Activated CD4-positive, alpha-beta T cell treated with anti-CD3 and anti-CD28 coated beads, Interleukin-2, amount 50 U/mL, for 1 hour (primary cell): ENCODE measurements around the gene CAP1.

Experiments
- DNase-seq: peaks from one replicate; pipeline ENCODE4 v3.0.0-alpha.2; 2020

CAP1 gene

GRCh38 chr1:40059338-40059959, 18.9 kb downstream of the CAP1 start:
- DNase-seq = no peak

GRCh38 chr1:40059960-40060750, 19.6 kb downstream of the CAP1 start:
- DNase-seq = no peak

DNA sequence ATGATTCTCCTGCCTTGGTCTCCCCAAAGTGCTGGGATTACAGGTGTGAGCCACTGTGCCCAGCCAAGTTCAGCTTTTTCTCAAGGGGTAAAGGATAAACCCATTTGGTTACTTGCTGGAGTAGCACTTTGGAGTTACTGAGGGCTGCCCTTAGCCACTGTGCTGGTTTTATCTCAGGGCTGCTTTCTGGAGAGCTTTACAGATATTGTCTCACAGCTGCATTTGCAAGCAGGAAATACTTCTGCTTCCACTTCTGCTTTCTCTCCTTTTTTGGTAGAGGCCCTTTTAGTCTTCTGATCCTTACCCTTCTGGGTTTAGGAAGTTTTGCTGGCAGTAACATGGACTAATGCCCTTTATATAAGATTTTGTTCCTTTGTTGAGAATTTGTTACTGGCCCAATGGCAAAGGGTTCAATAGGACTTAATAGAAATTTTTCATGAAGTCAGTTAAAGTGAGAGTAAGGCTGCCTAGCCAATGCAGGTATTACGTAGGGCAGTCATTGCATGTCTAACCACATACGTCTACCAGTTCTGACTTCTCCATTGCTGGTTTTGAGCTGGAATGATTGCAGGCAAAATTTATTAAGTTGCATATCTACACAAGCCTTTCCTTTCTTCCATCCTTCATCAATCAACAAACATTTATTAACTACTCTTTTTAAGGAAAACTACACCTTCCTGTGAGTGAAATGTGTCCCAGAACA, 24.4 kb downstream of the CAP1 start:
- no peak for DNase-seq

DNA sequence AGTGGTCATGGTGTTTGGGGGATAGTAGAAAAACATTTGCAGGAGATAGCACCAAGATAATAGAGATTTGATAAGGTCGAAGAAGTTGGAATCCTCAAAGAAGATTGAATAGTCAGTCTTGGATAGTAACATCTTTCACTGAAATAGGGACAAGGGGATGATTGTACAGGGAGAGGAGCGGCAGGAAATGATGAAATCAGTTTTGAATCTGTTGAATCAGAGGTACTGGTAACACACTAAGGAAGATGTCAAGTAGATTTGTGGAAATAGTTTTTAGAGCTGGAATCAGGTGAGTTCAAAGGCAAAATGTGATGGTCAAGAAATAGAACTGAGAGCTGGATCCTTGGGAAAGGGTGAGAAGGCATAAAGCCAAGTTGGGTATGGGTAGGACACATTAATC, 26.5 kb downstream of the CAP1 start:
- DNase-seq = no peak

GRCh38 chr1:40067851-40068250, 27.3 kb downstream of the CAP1 start:
- no peak for DNase-seq

DNA sequence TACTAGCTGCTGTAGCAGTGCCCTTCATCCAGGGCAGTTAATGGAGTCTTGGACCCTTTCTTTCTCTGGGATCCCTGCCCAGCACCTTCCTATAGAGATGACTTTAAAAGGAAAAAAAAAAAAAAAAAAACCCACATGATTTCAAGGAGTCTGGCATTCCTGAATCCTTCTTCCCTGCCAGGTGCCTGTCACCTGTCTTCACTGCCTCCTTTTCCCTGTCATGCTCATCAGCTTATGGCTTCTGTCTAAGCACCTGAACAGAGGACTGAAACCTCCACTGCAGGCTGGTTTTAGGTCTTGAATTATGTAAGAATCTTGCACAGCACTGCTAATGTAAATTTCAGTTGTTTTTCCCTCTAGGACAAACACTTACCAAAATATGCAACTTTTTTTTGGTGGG, 31.6 kb downstream of the CAP1 start:
- no peak for DNase-seq

DNA sequence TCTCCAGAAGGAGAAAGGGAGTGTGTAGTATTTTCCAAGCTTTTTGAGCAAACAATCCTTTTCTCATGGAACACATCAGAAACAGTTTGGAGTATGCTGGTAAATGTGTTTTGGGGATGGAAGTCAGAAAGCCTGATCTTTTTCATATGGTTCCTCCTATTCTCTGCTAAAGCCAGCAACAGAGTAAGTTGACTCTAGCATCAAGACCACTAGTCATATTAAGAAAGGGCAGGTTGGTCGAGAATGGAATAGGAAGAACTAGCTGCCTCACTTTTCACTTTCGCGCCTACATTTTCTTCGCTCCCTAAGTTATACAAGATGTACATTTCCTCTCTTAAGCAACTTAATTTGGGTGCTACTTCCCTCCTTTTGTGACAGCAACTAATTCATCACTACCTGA, 32.5 kb downstream of the CAP1 start:
- DNase-seq = no peak

DNA sequence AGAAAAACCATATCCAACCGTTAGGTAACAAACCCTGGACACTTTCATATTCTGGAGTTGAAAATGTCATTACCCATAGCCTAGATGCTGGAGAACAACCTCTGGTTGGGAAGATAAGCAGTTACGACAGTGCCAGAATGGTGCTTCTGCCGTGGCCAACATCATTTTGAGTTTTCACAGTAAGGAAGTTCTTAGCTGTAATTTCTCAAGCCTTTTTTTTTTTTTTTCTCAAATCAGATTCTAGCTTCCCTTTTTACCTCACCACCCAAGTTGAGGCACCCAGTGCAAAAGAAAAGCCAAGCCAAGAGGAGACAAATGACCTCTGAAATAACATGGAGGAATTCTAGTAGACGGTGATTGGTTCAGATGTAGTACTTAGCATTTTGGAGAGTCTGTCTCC, 34.7 kb downstream of the CAP1 start:
- DNase-seq = no peak

- DNase-seq = no peak
Observed at GRCh38 chr1:40076895-40077312, 36.4 kb downstream of the CAP1 start.

DNA sequence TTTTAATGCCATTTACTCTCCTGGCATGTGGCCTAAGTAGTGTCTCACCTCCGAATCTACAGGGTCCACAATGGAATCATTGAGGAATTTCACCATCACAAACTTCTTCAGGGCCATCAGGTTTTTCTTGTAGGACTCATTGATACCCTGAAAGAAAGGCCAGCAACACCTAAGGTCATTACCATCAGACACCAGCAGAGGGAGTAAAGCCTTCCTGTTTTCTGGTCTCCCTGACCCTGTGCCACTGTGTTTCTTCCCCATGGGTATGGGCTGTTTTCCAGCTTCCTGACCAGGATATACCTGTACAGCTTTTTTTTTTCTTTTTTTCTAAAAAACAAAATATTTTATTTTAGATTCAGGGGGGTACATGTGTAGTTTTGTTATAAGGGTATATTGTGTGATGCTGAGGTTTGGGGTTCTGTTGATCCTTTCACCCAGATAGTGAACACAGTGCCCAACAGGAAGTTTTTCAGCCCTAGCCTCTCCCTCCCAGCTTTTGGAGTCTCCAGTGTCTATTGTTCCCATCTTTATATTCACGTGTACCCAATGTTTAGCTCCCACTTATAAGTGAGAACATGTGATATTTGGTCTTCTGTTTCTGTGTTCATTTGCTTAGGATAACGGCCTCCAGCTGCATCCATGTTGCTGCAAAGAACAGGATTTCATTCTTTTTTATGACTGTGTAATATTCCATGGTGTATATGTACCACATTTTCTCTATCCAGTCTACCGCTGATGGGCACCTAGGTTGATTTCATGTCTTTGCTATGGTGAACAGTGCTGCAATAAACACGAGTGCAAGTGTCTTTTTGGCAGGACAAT, 38.2 kb downstream of the CAP1 start:
- peak; percentile 38 for DNase-seq

DNA sequence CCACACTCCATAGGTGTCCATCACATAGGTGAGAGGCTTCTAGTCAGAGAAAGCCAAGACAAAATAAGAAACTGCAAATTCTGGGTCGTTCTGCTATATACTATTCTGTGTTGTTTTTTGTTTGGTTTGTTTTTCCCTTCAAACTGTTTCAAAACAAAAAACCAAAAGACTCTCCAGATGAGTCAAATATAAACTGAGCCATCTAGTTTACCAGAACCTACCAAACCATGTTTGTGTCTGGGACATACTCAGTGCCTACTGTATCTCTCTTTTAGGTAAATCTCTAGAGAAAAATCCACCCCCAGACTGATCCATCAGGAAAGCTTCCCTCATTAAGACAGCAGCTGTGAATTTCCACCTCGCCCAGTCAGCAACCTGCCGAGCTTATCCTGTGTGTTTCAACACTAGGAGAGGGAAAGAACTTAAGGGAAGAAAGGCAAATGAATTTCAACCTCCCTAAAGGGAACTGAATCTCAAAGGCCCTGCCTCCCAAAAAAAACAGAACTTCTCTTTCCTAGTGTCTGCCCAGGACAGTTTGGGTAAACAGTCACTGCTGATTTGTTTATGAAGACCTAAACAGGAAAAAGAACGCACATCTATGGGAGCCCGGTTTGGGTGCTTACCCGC, 39.4 kb downstream of the CAP1 start:
- no peak for DNase-seq

DNA sequence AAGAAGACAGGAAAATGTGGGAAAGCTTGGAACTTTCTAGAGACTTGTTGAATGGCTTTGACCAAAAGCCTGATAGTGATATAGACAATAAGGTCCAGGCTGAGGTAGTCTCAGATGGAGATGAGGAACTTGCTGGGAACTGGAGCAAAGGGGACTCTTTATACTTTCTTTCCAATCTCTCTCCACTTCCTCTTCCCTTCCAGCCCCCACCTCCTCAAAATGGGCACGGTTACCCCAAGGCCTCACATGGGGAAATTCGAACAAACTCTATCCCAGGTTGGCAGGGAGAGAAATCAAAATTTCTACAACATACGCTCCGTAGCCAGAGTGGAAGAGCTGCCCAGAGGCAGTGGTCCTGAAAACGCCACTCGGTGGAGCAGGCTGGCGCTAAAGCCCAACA, 41.3 kb downstream of the CAP1 start:
- DNase-seq = no peak

GRCh38 chr1:40084750-40085149, 44.2 kb downstream of the CAP1 start:
- peak; percentile 28 for DNase-seq

GRCh38 chr1:40090652-40091355, 50.3 kb downstream of the CAP1 start:
- DNase-seq = no peak

DNA sequence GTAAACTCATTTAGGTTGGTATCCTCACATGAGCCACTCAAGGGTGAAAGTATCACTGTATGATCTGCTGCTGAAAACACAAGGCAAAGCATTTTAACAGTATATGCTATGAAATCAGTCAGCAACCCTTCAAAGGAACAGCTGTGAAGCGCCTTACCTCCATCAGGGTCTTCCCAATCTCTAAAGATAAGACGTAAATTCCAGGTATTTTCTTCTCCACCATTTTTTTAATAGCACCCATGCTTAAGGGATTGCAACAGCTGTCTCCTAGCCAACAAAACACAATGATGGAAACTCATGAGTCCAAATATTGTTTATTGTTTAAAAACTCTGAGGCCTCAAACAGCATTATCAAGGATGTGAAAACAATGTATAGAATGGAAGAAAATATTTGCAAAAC, 51.7 kb downstream of the CAP1 start:
- DNase-seq = no peak

GRCh38 chr1:40092706-40093639, 52.4 kb downstream of the CAP1 start:
- no peak for DNase-seq

DNA sequence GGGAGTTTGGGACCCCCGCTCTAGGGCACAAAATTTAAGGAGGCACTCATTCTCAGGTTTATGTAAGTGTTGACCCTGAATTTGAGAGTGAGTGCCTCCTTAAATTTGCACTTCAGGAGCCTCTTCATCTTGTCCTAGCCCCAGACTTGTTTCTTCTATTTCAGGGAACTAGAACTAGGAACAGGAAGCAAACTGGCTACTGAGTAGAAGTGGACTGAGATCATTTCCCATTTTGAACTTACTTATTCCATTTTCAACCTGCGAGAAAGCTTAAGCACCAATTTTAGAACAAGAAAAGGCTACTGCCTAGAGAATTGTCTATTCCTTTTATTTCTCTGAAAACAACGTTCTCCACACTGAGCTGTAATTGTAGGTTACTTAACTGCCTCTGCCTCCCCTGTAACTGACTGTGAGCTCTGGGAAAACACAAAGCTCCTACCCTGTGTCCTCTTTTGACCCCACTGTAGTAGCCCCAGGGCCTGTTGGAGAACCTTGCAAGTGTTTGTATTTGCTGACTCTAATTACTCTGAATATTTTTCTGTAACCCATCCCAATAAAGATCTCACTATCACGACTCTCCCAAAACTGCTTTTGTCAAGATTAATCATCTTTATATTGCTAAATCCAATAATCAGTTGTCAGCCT, 54.1 kb downstream of the CAP1 start:
- DNase-seq = no peak

DNA sequence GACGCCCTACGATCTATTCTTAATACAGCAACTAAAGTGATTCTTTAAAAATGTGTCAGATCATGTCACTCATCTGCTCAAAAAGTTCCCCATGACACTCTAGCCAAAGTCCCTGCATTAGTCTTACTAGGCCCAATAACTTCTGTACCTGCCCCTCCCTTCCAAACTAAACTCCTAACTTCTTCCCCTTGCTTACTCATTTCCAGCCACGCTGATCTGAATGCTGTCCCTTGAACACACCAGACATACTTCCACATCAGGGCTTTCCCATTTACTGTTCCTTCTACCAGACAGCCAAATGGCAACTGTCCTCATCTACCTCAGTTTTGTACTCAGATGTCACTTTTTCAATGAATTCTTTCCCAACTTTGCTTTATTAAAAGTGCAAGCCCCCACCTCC, 55.3 kb downstream of the CAP1 start:
- no peak for DNase-seq

DNA sequence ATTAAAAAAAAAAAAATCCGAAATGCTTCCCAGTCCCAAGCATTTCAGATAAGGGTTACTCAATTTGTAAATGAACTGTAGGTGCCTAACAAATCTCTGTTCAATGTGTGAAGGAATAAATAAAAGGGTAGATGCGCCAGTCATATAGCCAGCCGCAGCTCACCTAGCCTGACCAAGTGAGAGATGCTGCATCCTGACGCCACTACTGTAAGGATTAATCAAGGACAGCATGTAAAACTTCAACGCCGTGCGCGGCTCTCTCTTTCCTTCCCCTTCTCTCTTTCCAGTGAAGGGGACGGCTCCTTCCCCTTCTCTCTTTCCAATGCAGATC, 56.1 kb downstream of the CAP1 start:
- no peak for DNase-seq

DNA sequence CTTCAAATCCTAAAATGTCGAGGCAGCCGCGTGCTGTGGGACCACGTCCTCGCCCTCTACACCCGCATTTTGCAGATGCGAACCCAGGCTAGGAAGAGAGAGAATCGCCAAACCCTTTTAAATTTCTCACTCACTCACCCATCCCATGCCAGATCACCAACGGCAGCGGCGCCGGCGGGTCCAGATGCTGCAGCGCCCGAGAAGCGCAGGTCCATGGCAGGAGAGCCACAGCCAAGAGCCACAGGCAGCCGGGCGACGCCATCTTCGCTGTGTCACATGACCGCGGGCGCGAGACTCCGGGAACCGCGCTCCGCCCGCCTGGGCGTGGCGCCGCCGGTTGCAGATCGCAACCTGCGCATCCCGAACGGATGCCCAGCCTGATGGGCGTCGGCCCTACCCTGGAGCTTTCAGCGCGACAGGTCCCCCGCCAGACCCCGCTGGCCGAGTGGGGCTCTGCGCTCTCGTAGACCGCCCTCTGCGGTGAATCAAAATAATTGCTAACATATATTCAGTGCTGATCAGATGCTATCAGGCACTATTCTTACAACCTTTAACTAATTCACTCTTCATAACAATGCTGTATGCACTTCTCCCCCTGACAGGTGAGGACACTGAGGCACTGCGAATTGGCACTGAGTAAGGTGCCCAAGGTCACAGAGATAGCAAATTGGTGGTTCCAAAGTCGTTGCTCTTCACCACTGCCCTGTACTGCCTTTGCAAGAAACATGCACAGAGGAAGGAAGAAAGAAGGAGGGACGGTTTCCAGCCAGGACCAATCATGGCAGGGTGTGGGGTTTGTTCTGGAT, 56.7 kb downstream of the CAP1 start, which contains the start of gene PPT1:
PPT1 (minus strand) TSS at position 276 of the 806 bp plus-strand sequence; CDS start at position 262, 14 bp downstream.
- DNase-seq = peak; percentile 74
